Activated naive CD4-positive, alpha-beta T cell treated with anti-CD3 and anti-CD28 coated beads, Interleukin-2, amount 50 U/mL, for 72 hours (primary cell): Measurements from ENCODE around the gene RRAD. TPM values are rescaled to one million over a fixed set of nuclear protein-coding genes. Genes with fewer than 3 reads are reported as not detected.
A peak's percentile ranks its signal among the peaks of the same experiment; 100 is the strongest.
"Not testable (repeated sequence)": the region's sequence is repeated elsewhere in the genome, so short reads cannot be mapped to it uniquely, and the experiment has no call there.

Experiments
- ATAC-seq, 2 donors: fragments of 150-1000 bp; cut with Tn5 transposase; 2 replicates each; pipeline ENCODE4 v1.10.0; 2021; ENCODE audit warnings: mild to moderate bottlenecking in 2 of 2, moderate library complexity in 2 of 2
- DNase-seq, 2 donors: peaks; one replicate each; pipeline ENCODE4 v3.0.0; 2021 to 2022; ENCODE audit warnings: low spot score in 2 of 2
- H3K27ac Mint-ChIP-seq, 2 donors: one replicate each; pipeline ENCODE4 v1.8.0; 2022; ENCODE audit warnings: mild to moderate bottlenecking in 2 of 2, mixed read lengths in 2 of 2
- H3K36me3 Mint-ChIP-seq, 2 donors: one replicate each; pipeline ENCODE4 v1.8.0; 2022; ENCODE audit warnings: mixed read lengths in 2 of 2
- H3K9me3 Mint-ChIP-seq, 2 donors: one replicate each; pipeline ENCODE4 v1.8.0; 2022; ENCODE audit warnings: mixed read lengths in 2 of 2
- total RNA-seq, 2 donors: library from RNA; stranded (reverse); gene quantifications; one replicate each; pipeline ENCODE4 v1.2.3, GENCODE V29; 2022

The RRAD gene
- 1 to 10 TPM in 1 of 2 donors, under 1 TPM in 1; 0.99 to 3.8 TPM for total RNA-seq

GRCh38 chr16:66925322-66925840 lies at the start of gene RRAD:
Gene RRAD (minus strand): TSS chr16:66925535. CDS start chr16:66925179, 356 bp downstream.
- Mint-ChIP-seq H3K9me3 (no peaks in the 10 kb centered on the region), H3K36me3 (peaks cover 0 to 8% of the 10 kb centered on the region in 2 donors), H3K27ac (peak within 1 kb of the TSS in 1 of 2 donors; percentile 96)
- no peak for ATAC-seq
- DNase-seq, result no peak

GRCh38 chr16:66974932-66975246 lies 49.6 kb upstream of the RRAD start:
- peak overlapping the region in 1 of 2 donors; percentile 4 for H3K27ac Mint-ChIP-seq
- not testable (repeated sequence) for ATAC-seq, H3K9me3 Mint-ChIP-seq, H3K36me3 Mint-ChIP-seq
- DNase-seq, result peak in 1 of 2 donors; percentile 59

- not testable (repeated sequence) for ATAC-seq, H3K9me3 Mint-ChIP-seq, DNase-seq, H3K36me3 Mint-ChIP-seq
- peak overlapping the region in 1 of 2 donors; percentile 4 for H3K27ac Mint-ChIP-seq
Observed at GRCh38 chr16:66974156-66974931, 49.0 kb upstream of the RRAD start.

- H3K9me3 Mint-ChIP-seq, result no peaks in the 10 kb centered on the region
- H3K27ac Mint-ChIP-seq, result no peak overlapping the region
- H3K36me3 Mint-ChIP-seq, result no peaks in the 10 kb centered on the region
- ATAC-seq, result no peak
- DNase-seq, result no peak
Observed at GRCh38 chr16:66973716-66974115, 48.4 kb upstream of the RRAD start.

- ATAC-seq (no peak), DNase-seq (no peak)
- no peaks in the 10 kb centered on the region for H3K36me3 Mint-ChIP-seq
- no peak overlapping the region for H3K27ac Mint-ChIP-seq
- no peaks in the 10 kb centered on the region for H3K9me3 Mint-ChIP-seq
Observed at GRCh38 chr16:66972983-66973382, 47.6 kb upstream of the RRAD start.

GRCh38 chr16:66970775-66971720 lies 45.7 kb upstream of the RRAD start:
- ATAC-seq (peak; percentile 70 to 90), DNase-seq (no peak)
- Mint-ChIP-seq H3K27ac (peak overlapping the region in 1 of 2 donors; percentile 58), H3K9me3 (no peaks in the 10 kb centered on the region), H3K36me3 (no peaks in the 10 kb centered on the region)

- H3K36me3 Mint-ChIP-seq, result no peaks in the 10 kb centered on the region
- ATAC-seq (no peak), DNase-seq (no peak)
- H3K9me3 Mint-ChIP-seq, result no peaks in the 10 kb centered on the region
- H3K27ac Mint-ChIP-seq, result no peak overlapping the region
Observed at GRCh38 chr16:66968847-66969246, 43.5 kb upstream of the RRAD start.

GRCh38 chr16:66964049-66964448 lies 38.7 kb upstream of the RRAD start:
- Mint-ChIP-seq H3K27ac (no peak overlapping the region), H3K36me3 (no peaks in the 10 kb centered on the region), H3K9me3 (no peaks in the 10 kb centered on the region)
- no peak for DNase-seq
- ATAC-seq, result no peak

- Mint-ChIP-seq H3K36me3 (no peaks in the 10 kb centered on the region), H3K9me3 (no peaks in the 10 kb centered on the region), H3K27ac (peak overlapping the region; percentile 12 to 67)
- ATAC-seq (peak in 1 of 2 donors; percentile 81), DNase-seq (no peak)
Observed at GRCh38 chr16:66961914-66962313, 36.6 kb upstream of the RRAD start.

- DNase-seq (peak in 1 of 2 donors; percentile 75), ATAC-seq (peak; percentile 84 to 91)
- peak within 1 kb of the TSS; percentile 61 to 67 for H3K27ac Mint-ChIP-seq
- no peaks in the 10 kb centered on the region for H3K36me3 Mint-ChIP-seq
- no peaks in the 10 kb centered on the region for H3K9me3 Mint-ChIP-seq
Observed at GRCh38 chr16:66961065-66961744, 35.9 kb upstream of the RRAD start, which contains the start of gene CES3. Gene CES3 (plus strand): TSS chr16:66961266. CDS start chr16:66961308, 42 bp downstream.

GRCh38 chr16:66960270-66960669 lies 34.9 kb upstream of the RRAD start:
- ATAC-seq, result no peak

GRCh38 chr16:66959704-66960161 lies 34.4 kb upstream of the RRAD start:
- H3K36me3 Mint-ChIP-seq, result no peaks in the 10 kb centered on the region
- ATAC-seq, result no peak
- H3K27ac Mint-ChIP-seq, result no peak overlapping the region
- H3K9me3 Mint-ChIP-seq, result no peaks in the 10 kb centered on the region
- no peak for DNase-seq

More at GRCh38 chr16:66960270-66960669, 34.9 kb upstream of the RRAD start:
- Mint-ChIP-seq H3K9me3 (no peaks in the 10 kb centered on the region), H3K36me3 (no peaks in the 10 kb centered on the region), H3K27ac (peak overlapping the region in 1 of 2 donors; percentile 61)
- no peak for DNase-seq

- ATAC-seq (no peak), DNase-seq (no peak)
- Mint-ChIP-seq H3K27ac (no peak overlapping the region), H3K36me3 (no peaks in the 10 kb centered on the region), H3K9me3 (no peaks in the 10 kb centered on the region)
Observed at GRCh38 chr16:66958857-66959703, 33.7 kb upstream of the RRAD start.

GRCh38 chr16:66956154-66956457 lies 30.8 kb upstream of the RRAD start:
- ATAC-seq, H3K27ac Mint-ChIP-seq, DNase-seq: not testable (repeated sequence)

GRCh38 chr16:66955363-66956153 lies 30.2 kb upstream of the RRAD start:
- not testable (repeated sequence) for DNase-seq, H3K27ac Mint-ChIP-seq, ATAC-seq, H3K9me3 Mint-ChIP-seq, H3K36me3 Mint-ChIP-seq

More at GRCh38 chr16:66956154-66956457, 30.8 kb upstream of the RRAD start:
- H3K9me3 Mint-ChIP-seq, H3K36me3 Mint-ChIP-seq: not testable (repeated sequence)
